ENCODE measurements around the gene MLH3. TPM values are rescaled to one million over a fixed set of nuclear protein-coding genes. Genes with fewer than 3 reads are reported as not detected.

The MLH3 gene
- total RNA-seq, 1 donor from 2014 or later = 18.2 TPM

DNA sequence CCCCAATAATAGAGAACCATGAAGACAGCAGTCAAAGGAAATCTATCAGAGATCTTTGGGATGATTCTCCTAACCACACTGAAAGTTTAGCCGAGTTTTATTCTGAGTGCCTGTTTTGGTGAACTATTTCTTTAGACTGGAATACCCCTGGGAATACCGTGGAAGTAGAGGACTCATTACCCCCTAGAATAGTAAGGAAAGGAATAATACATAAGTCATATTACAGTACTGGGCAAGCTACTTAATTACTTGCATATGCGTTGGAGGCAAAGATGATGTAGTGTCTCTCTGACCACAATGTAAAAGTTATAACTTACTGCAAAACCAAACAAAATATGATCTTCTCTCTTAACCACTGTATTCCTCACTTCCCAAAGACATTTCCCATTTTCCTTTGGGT is 43.6 kb upstream of the MLH3 start:
- Histone ChIP-seq H3K27ac (replicated peaks) (no peak overlapping the region), H3K36me3 (peaks cover 99% of the 10 kb centered on the region), H3K4me1 (peaks cover 11% of the 10 kb centered on the region), H3K27me3 (ENCODE audit: low read depth) (no peaks in the 10 kb centered on the region), H3K9me3 (replicated peaks) (no peaks in the 10 kb centered on the region), H3K4me3 (no peak overlapping the region)
- DNase-seq = no peak
- TF ChIP-seq, protein P1, sequence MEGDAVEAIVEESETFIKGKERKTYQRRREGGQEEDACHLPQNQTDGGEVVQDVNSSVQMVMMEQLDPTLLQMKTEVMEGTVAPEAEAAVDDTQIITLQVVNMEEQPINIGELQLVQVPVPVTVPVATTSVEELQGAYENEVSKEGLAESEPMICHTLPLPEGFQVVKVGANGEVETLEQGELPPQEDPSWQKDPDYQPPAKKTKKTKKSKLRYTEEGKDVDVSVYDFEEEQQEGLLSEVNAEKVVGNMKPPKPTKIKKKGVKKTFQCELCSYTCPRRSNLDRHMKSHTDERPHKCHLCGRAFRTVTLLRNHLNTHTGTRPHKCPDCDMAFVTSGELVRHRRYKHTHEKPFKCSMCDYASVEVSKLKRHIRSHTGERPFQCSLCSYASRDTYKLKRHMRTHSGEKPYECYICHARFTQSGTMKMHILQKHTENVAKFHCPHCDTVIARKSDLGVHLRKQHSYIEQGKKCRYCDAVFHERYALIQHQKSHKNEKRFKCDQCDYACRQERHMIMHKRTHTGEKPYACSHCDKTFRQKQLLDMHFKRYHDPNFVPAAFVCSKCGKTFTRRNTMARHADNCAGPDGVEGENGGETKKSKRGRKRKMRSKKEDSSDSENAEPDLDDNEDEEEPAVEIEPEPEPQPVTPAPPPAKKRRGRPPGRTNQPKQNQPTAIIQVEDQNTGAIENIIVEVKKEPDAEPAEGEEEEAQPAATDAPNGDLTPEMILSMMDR (IDR thresholded peaks at IDR 0.05; ENCODE audit: borderline replicate concordance) = no peak
- intact Hi-C loops (cut with micrococcal nuclease) = no loop called here

DNA sequence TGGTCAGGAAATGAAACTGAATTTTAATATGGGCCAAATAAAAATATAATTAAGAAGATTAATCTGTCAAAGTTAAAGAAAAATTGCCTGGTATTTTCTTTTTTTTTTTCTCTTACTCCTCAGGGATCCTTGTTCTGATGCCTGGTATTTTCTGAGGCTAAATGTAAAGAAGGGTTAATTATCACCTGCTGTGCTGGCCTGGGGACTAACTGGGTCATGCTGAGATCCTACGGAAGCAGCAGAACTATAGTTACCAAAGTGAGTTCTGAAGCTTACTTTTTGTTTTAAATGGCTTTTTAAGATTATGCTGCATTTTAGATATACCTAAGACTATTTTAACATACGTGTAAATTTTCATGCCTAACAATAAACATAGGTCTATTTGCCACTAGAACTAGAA is 41.4 kb upstream of the MLH3 start:
- TF ChIP-seq, protein P1 (IDR thresholded peaks at IDR 0.05; ENCODE audit: borderline replicate concordance) = no peak
- H3K9me3 ChIP-seq (replicated peaks) = no peaks in the 10 kb centered on the region
- no peak overlapping the region for H3K27ac ChIP-seq (replicated peaks)
- no peak for DNase-seq
- peaks cover 4% of the 10 kb centered on the region for H3K4me1 ChIP-seq
- intact Hi-C loops (cut with micrococcal nuclease) = no loop called here
- H3K27me3 ChIP-seq (ENCODE audit: low read depth) = no peaks in the 10 kb centered on the region
- peaks cover 97% of the 10 kb centered on the region for H3K36me3 ChIP-seq
- H3K4me3 ChIP-seq = no peak overlapping the region

DNA sequence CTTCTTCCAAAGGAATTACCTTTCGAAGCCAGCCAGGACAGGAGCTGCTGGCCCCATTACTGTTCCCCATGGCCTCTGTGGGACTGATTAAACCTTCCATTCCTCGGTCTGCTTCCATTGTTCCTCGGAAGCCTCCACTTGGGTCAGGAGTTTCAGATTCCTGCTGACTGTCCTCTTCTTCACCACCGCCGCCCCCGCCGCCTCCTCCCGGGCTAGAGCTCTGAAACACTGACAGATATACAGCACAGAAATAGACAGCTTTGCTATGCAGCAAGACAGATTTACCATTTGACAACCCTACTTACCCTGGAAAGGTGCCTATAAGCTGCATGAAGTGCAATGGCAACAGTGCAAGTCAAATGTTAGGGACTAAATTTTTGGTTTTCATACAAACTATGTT is 40.0 kb upstream of the MLH3 start:
- intact Hi-C loops (cut with micrococcal nuclease) = no loop called here
- TF ChIP-seq, protein P1 (IDR thresholded peaks at IDR 0.05; ENCODE audit: borderline replicate concordance) = no peak
- no peak overlapping the region for H3K27ac ChIP-seq (replicated peaks)
- no peak overlapping the region for H3K4me3 ChIP-seq
- DNase-seq = no peak
- H3K36me3 ChIP-seq = peaks cover 98% of the 10 kb centered on the region
- no peaks in the 10 kb centered on the region for H3K4me1 ChIP-seq
- H3K9me3 ChIP-seq (replicated peaks) = no peaks in the 10 kb centered on the region
- H3K27me3 ChIP-seq (ENCODE audit: low read depth) = no peaks in the 10 kb centered on the region

DNA sequence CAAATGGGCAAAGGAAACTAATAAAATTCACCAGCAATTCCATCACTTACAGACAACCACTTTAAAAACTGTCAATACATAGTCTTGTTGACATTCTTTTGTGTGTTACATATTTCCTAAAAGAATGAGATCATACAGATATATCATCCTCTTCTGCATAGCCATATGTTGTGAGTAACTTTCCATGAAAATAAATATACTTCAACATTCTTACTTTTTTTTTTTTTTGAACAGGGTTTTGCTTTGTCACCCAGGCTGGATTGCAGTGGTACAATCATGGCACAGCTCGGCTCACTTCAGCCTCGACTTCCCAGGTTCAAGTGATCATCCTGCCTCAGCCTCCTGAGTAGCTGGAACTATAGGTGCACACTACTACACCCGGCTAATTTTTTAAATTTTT is 39.1 kb upstream of the MLH3 start:
- DNase-seq = no peak
- no peaks in the 10 kb centered on the region for H3K4me1 ChIP-seq
- H3K27me3 ChIP-seq (ENCODE audit: low read depth) = no peaks in the 10 kb centered on the region
- no peak overlapping the region for H3K27ac ChIP-seq (replicated peaks)
- intact Hi-C loops (cut with micrococcal nuclease) = no loop called here
- H3K9me3 ChIP-seq (replicated peaks) = no peaks in the 10 kb centered on the region
- H3K4me3 ChIP-seq = no peak overlapping the region
- TF ChIP-seq, protein P1 (IDR thresholded peaks at IDR 0.05; ENCODE audit: borderline replicate concordance) = no peak
- H3K36me3 ChIP-seq = peaks cover 98% of the 10 kb centered on the region

DNA sequence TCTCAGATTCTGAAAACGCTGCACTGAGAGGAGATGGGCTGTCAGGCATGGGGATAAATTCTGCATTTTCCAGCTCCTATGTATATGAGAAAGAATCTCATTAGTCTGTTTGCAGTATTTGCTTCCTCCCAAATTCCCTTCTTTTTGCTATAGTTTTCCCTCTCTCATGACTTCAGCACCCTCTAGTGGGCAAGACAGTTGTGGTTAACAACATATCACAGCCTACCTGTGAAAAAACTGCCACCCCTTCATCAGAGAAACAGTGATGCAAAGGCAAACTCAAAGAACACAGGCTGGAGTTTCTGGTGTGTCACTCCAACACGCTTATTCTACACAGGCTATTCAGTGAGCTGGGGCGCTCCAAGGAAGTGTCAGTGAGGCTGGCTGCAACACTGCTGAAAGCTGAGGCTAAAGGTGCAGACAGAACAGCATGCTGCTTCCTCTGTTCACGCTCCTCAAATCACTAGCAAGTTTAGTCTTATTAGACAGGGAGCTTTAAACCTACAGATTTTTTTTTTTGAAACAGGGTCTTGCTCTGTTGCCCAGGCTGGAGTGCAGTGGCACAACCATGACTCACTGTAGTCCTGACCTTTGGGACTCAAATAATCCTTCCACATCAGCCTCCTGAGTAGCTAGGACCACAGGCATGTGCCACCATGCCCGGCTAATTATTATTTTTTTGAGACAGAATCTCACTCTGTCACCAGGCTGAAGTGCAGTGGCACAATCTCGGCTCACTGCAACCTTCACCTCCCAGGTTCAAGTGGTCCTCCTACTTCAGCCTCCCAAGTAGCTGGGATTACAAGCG is 37.5 kb upstream of the MLH3 start:
- no peaks in the 10 kb centered on the region for H3K4me1 ChIP-seq
- no peaks in the 10 kb centered on the region for H3K27me3 ChIP-seq (ENCODE audit: low read depth)
- H3K9me3 ChIP-seq (replicated peaks) = no peaks in the 10 kb centered on the region
- no peak for DNase-seq
- H3K36me3 ChIP-seq = peaks cover 98% of the 10 kb centered on the region
- TF ChIP-seq, protein P1 (IDR thresholded peaks at IDR 0.05; ENCODE audit: borderline replicate concordance) = peak; percentile 83
- intact Hi-C loops (cut with micrococcal nuclease) = loop anchor here (10.0 kb wide), 1 partner anchor 174 kb away; no protein-coding TSS in a partner anchor
- H3K27ac ChIP-seq (replicated peaks) = no peak overlapping the region
- H3K4me3 ChIP-seq = no peak overlapping the region
